Bronchial epithelial cell (primary cell): Measurements from ENCODE around the gene WNT2B. TPM values are rescaled to one million over a fixed set of nuclear protein-coding genes. Genes with fewer than 3 reads are reported as not detected.
"Not testable (repeated sequence)": the region's sequence is repeated elsewhere in the genome, so short reads cannot be mapped to it uniquely, and the experiment has no call there.

Source experiments
- DNase-seq: peaks from one replicate; pipeline ENCODE4 v3.0.0-alpha.2; 2010; ENCODE audit warnings: low read depth
- FAIRE-seq: peaks from 2 replicates; lab custom pipeline; 2011; peaks lifted over from hg19 to GRCh38; lab: Jason Lieb, UNC
- H3K27me3 ChIP-seq: 2 replicates; pipeline ENCODE4 v1.5.1; 2011; ENCODE audit warnings: low read length; ENCODE audit not compliant: control insufficient read depth, insufficient read depth
- H3K36me3 ChIP-seq: 2 replicates; pipeline ENCODE4 v1.5.1; 2011; ENCODE audit warnings: low read length; ENCODE audit not compliant: control insufficient read depth, insufficient read depth
- H3K4me3 ChIP-seq: 2 replicates; pipeline ENCODE4 v1.5.1; 2011; ENCODE audit warnings: mild to moderate bottlenecking, low read depth, low read length, control low read depth
- total RNA-seq: library from RNA; depleted of rRNA; stranded (reverse); fragments of >200 nt; gene quantifications from 2 replicates; pipeline ENCODE4 v1.2.1, GENCODE V29; 2014
- TF ChIP-seq, protein P1 (sequence below): IDR thresholded peaks from 2 replicates; pipeline ENCODE4 v1.5.1; 2011; ENCODE audit warnings: mild to moderate bottlenecking, moderate library complexity, low read length, control low read depth, inconsistent platforms; ENCODE audit not compliant: insufficient read depth, severe bottlenecking

Gene WNT2B
- total RNA-seq, 1 donor from 2014 or later: 0.53 TPM

DNA sequence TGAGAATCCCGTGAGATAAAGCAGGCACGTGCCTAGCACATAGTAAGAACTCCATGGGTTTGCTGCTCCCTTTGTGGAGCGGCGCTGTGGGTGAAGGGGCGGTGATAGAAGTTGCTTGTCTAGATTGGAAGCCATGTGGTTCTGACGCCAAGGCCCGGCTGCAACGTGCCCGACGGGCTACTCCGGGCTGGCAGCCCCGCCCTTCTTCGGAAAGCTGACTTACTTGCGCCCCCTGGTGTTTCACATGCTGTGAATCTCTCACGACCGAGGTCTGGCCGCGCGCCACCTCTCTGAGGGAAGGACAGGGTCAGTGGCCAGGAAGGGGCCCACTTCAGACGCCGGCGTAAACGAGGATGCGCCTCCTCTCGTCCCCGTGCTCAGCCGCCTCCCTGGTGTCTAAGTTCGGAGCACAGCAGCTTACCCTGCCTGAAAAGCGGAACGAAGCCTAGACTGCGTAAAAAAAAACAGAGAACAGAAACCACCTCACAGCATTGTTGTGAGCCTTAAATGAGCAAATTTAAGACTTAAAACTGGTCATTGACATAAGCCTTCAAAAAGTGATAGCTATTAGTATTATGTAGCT lies 42.6 kb upstream of the WNT2B start:
- Histone ChIP-seq H3K4me3 (peak overlapping the region; percentile 33), H3K27me3 (no peaks in the 10 kb centered on the region), H3K36me3 (no peaks in the 10 kb centered on the region)
- DNase-seq (peak; percentile 87), FAIRE-seq (no peak)
- TF ChIP-seq, protein P1, sequence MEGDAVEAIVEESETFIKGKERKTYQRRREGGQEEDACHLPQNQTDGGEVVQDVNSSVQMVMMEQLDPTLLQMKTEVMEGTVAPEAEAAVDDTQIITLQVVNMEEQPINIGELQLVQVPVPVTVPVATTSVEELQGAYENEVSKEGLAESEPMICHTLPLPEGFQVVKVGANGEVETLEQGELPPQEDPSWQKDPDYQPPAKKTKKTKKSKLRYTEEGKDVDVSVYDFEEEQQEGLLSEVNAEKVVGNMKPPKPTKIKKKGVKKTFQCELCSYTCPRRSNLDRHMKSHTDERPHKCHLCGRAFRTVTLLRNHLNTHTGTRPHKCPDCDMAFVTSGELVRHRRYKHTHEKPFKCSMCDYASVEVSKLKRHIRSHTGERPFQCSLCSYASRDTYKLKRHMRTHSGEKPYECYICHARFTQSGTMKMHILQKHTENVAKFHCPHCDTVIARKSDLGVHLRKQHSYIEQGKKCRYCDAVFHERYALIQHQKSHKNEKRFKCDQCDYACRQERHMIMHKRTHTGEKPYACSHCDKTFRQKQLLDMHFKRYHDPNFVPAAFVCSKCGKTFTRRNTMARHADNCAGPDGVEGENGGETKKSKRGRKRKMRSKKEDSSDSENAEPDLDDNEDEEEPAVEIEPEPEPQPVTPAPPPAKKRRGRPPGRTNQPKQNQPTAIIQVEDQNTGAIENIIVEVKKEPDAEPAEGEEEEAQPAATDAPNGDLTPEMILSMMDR: peak; percentile 85

DNA sequence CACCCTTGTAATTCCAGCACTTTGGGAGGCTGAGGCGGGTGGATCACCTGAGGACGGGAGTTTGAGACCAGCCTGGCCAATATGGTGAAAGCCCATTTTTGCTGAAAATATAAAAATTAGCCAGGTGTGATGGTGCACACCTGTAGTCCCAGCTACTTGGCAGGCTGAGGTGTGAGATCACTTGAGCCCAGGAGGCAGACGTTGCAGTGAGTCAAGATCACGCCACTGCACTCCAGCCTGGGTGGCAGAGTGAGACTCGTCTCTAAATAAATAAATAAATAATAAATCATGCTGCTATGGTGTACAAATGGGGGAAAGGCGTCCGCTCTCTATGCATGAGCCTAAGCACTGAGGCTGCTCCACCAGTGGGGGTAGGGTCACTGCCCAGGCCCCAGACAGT lies 38.4 kb upstream of the WNT2B start:
- FAIRE-seq, H3K36me3 ChIP-seq, H3K4me3 ChIP-seq, H3K27me3 ChIP-seq: not testable (repeated sequence)
- peak; percentile 34 for DNase-seq

DNA sequence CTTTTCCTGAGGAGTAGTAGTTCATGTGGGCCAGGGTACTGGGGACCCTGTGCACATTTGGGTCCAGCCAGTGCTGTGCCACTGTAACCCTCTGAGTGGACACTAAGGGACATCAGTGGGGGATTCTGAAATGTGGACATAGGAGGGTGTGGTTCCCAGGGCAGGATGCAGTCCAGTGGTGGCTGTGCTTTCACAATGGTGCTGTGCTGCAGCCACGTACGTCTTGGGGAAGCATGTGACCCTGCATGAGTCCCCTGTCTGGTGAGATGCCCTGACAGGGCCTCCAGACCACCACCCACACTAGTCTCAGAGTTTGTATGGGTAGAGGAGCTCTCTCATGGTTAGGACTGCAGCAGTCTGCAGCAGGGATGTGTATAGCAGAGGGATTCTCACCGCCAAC lies 37.8 kb upstream of the WNT2B start:
- no peaks in the 10 kb centered on the region for H3K36me3 ChIP-seq

DNA sequence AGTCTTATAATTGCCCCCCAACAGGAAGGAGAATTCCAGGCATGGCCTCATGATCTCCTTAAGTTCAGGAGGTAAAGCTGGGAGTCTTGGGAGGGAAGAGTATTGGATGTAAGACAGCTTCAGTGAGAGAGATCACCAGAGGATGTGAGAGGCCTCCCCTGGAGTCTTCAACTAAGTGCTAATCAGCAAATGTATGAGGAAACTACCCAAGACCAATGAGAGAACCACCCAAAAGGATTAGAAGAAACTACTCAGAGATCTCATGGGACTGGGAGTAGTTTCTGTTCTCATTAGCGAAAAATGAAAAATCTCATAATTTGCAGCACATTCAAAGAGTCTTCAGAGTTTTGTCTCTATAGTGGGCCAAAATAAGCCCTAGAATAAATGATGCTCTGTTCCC lies 36.6 kb upstream of the WNT2B start:
- FAIRE-seq (no peak), DNase-seq (no peak)
- TF ChIP-seq, protein P1: no peak
- Histone ChIP-seq H3K36me3 (no peaks in the 10 kb centered on the region), H3K4me3 (no peak overlapping the region), H3K27me3 (no peaks in the 10 kb centered on the region)

More for the DNA sequence above, 37.8 kb upstream of the WNT2B start:
- no peaks in the 10 kb centered on the region for H3K27me3 ChIP-seq
- TF ChIP-seq, protein P1: no peak
- DNase-seq (no peak), FAIRE-seq (peak; percentile 32)
- H3K4me3 ChIP-seq: no peak overlapping the region

DNA sequence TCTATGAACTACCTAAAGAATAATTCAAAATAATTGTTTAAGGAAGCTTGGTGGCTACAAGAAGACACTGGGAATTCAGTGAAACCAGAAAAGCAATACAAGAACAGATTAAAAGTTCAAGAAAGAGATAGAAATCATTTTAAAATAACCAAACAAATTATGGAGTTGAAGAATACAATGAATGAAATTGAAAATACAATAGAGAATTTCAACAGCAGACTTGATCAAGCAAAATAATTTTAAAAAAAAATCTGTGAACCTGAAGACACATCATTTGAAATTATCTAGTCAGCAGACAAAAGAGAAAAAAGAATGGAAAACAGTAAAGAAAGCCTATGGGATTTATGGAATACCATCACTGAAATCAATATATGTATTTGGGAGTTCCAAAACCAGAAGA lies 31.2 kb upstream of the WNT2B start:
- H3K27me3 ChIP-seq: no peaks in the 10 kb centered on the region
- no peak overlapping the region for H3K4me3 ChIP-seq
- DNase-seq (no peak), FAIRE-seq (no peak)
- TF ChIP-seq, protein P1: no peak
- H3K36me3 ChIP-seq: no peaks in the 10 kb centered on the region

DNA sequence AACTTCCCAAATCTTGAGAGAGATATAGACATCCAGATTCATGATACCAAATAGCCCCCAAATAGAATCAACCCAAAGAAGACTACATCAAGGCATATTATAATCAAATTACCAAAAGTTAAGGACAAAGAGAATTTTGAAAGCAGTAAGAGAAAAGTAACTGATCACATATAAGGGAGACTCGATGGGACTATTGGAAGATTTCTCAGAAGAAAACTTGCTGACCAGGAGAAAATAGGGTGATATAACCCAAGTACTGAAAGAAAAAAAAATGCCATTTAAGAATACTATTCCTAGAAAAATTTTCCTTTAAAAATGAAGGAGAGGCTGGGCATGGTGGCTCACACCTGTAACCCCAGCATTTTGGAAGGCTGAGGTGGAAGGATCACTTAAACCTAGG lies 30.5 kb upstream of the WNT2B start:
- DNase-seq (no peak), FAIRE-seq (no peak)
- H3K4me3 ChIP-seq: no peak overlapping the region
- no peaks in the 10 kb centered on the region for H3K36me3 ChIP-seq
- H3K27me3 ChIP-seq: no peaks in the 10 kb centered on the region
- TF ChIP-seq, protein P1: no peak

DNA sequence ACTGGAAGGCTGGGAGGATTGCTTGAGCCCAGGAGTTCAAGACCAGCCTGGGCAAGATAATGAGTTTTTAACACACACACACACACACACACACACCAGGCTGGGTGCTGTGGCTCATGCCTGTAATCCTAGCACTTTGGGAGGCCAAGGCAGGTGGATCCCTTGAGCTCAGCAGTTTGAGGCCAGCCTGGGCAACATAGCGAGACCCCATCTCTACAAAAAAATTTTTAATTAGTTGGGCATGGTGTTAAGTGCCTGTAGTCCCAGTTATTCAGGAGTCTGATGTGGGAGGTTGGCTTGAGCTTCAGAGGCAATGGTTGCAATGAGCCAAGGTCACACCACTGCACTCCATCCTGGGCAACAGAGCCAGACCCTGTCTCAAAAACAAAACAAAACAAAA lies 22.7 kb upstream of the WNT2B start:
- FAIRE-seq, DNase-seq, H3K4me3 ChIP-seq, H3K27me3 ChIP-seq, H3K36me3 ChIP-seq: not testable (repeated sequence)

DNA sequence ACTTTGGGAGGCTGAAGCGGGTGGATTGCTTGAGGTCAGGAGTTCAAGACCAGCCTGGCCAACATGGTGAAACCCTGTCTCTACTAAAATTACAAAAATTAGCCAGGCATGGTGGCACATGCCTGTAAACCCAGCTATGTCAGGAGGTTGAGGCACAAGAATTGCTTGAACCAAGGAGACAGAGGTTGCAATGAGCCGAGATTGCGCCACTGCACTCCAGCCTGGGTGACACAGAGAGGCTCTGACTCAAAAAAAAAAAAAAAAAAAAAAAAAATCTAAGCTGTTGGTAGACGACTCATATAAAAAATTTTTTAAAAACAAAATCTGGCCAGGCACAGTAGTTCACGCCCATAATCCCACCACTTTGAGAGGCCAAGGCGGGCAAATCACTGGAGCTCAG lies 21.1 kb upstream of the WNT2B start:
- not testable (repeated sequence) for H3K4me3 ChIP-seq, H3K36me3 ChIP-seq, H3K27me3 ChIP-seq, FAIRE-seq
- DNase-seq: peak; percentile 30
